ENCODE results near the gene POLR3C.
"Not testable (repeated sequence)": the region's sequence is repeated elsewhere in the genome, so short reads cannot be mapped to it uniquely, and the experiment has no call there.

POLR3C gene

DNA sequence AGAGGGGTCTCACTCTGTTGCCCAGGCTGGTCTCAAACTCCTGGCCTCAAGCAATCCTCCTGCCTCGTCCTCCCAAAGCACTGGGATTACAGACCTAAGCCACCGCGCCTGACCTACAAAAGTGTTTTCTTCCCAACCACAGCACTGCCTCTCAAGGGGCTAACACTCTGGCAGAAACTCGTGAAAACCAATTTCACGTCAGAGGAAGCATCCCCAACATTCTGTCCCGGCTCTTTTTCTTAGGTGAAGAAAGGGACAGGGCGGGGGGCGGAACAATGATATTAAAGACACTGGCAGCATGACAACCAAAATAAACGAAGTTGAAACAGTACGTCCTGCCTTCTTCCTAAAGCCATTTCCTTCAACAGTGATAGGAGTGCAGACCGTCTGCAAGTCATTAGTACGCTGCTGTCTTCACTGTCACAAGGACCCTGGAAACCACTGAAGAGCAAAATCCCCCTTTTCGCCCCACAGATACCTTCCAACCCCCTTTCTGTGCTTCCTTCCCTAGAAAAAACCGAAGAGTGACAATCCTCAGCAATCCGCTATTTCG is 1.1 kb upstream of the POLR3C start:
- DNase-seq, result not testable (repeated sequence)

DNA sequence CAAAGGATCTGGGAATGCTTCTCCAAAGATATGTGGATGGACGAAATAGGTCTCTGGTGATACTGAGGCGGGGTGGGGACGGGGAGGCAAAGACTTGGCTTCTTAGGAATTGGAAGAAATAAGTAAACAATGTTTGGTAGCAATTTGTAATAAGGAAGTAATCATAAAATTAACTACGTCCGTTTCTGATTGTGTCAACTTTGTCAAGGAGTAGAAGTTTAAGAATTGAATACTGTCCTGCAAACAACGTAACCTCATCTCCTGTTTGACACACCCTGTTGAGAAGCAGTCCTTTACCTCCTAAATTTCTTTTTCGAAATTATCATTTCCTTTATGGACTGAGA is 471 bp downstream of the POLR3C start:
- no peak for DNase-seq

DNA sequence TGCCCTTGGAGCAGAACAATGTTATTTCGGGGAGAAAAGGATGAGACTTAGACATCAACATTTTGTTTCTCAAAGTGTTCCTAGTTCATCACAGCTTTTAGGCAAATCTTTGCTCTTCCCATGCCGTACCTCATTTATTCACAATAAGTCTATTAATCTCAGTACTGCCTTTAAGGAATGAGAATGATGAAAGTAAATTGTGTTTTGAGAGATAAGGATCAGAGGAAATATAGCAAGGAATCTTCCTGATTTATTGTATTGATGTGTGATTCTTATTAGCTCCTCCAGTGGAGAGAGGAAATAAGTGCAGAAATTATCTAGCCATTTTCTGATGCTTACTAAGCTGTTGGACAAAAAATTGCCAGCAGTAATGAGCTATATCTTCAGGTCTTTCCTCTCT is 2.0 kb downstream of the POLR3C start:
- DNase-seq, result no peak

DNA sequence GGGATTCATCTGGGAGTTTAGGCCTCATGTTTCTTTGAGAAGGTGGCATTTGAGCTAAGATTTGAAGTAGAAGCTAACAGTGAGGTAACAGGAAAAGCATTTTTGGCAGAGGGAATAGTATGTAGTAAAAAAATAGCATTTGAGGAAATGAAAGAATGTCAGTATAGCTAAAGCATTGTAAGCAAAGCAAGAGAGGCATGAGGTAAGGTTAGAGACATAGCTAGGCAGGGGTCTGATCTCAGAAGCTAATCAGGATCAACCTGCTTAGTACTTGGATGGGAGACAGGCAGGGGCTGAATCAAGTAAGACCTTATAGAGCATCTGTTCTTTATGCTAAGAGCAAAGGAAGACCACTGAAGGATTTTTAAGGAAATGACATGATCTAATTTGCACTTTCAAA is 4.0 kb downstream of the POLR3C start:
- no peak for DNase-seq

DNA sequence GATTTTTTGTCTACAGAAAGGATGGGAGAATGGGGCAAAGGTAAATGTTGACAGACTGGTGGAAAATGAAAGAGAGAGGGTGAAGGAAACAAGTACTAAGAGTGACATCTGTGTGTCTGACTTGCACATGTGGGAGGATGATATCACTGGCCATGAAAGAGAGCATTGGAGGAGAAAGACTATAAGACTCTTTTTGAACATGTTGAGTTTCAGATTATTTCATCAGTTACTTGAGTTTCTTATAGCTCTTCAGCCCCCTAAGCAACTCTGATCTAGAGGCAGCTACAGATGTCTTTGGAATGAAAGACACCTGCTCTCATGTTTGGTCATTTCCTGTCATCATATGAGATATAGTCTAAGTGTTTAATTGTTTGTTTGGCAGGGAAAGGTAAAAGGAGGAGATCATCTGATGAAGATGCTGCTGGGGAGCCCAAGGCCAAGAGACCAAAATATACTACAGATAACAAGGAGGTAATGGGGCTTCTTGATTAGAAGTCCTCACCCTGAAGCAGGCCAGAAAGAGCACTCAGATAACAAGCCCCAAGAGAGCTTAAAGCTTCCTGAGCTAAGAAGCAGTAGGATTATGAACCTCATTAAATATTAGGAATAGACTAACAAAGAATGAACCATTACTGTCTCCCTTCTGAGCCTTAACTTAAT is 4.5 kb downstream of the POLR3C start:
- DNase-seq, result no peak

DNA sequence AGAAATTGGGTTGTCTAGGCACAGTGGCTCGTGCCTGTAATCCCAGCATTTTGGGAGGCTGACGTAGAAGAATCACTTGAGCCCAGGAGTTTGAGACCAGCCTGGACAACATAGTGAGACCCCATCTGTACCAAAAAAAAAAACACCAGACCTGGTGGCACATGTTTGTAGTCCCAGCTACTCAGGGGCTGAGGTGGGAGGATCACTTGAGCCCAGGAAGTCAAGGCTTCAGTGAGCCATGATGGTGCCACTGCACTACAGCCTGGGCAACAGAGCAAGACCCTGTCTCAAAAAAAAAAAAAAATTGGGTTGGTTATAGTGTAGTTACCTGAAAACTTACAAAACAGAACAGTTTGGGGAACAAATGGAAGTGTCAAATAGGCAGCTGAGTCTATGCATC is 6.8 kb downstream of the POLR3C start:
- DNase-seq, result not testable (repeated sequence)

DNA sequence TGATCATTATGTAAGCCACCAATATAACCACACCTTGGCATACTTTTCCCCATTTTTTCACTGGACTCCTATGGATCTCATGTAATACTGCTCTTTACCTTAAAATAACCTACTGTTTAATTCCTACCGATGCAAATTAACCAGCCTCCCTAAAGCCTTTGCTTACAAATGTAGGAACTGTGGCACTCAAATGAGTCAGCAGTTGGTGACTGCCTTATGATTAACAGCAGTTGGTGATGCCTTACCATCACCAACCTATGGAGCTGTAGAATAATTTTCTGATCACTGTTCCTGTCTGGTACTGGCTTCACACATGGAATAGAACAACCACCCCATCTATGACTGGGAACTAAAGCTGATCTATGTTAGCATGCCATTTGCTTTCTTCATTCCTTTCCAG is 13.7 kb downstream of the POLR3C start:
- DNase-seq, result no peak

DNA sequence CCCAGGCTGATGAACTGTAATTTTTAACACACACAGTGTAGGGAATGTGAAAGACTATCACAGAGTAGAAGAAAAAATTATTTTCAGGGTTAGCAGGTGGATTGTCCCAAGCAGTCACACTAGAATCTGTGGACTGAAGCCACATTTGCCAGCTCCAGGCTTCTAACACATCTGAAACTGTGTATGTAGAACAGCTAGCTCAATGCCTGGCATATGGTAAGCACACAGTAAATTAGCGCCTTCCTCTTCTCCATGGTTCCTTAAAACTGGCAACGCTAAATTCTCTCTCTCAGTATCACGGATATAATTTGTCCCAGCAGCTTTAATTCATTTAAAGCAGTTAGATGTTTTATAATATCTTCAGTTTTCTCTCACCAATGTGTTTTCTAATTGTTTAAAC is 19.0 kb downstream of the POLR3C start:
- DNase-seq, result no peak

DNA sequence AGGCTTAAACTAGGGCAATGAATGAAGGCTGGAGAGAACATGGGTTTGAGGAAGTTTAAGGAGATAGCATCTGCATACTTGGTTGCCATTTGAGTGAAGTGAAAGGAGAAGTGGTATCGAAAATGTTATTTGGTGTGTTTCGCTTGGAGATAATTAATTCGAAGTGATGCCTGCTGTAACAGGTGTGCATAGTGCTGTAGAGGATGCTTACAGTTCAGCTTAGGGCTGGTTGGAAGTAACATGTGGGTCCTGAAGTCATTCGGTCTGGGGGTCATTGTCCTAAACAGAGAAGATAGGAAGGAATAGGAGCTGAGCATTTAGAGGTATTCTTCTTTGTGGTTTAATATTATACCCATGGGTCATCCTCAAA is 21.1 kb downstream of the POLR3C start:
- DNase-seq, result no peak

DNA sequence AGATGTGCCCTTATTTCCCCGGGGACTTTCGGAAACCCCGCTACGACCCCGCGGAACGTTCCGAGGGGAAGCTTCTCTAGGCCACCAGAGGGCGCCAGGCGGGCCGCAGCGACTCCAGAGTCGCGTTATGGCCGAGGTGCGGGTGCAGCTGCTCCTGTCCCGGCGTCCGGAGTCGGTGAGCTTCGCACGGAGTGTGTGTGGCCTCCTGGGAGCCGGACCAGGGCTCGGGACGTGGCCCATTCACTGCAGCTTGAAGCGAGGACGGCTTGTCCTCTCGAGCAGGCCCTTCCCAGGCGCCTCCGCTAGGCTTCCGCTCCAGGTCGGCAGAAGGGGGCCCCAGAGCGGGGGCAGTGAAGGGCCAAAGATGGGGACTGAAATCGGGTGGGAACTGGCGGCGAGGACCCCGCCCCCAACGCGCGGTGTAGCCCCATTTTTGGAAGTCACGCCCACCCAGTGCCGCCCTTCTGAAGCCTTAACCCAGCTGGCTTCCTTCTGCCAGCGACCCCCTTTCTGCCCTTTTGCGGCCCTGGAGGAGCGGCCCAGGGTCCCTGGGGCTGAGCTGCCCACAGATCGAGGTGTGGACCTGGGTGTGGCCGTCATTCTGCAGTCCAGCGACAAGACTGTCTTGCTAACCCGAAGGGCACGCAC is 21.6 kb downstream of the POLR3C start, which contains the start of gene NUDT17:
Gene NUDT17 (plus strand): TSS at position 117 of the 648 bp plus-strand sequence. CDS start 11 bp downstream, at position 128.
- peak; percentile 81 to 82 for DNase-seq

DNA sequence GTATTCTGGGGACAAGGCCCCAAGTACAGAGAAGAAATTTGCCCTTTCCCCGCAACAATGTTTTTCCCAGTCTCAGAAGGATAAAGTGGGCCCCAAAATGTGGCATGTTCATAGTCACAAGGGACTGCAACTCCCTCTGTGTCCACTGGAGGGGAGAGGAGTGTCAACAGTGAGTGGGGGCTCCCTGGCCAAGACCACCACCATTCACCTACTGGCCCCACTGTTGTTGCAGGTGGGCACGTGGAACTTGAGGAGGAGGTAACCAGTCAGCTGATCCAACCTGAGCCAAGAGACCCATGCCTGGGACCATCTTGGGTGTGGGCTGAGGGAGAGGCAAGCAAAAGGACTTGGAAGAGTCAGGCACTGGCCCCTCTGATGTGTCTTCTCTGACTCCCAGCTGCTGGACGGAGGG is 22.2 kb downstream of the POLR3C start:
- DNase-seq, result no peak

DNA sequence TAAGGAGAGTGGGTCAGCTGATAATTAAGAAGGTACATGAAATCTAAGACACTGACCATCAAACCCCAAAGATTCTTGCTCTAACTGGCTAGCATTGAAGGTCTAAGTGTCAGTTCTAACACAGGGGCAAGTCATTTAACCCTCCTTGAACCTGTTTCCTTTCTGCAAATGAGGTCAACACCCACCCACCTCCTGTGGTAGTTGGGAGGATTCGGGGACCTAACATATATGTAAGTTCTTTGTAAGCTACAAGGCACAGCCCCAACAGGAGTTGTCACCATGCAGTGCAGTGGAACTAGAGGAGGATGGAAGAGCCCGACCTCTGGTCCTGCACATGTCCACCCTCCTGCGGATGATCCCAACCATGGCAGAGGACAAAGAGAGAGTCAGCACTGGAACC is 23.8 kb downstream of the POLR3C start:
- no peak for DNase-seq

DNA sequence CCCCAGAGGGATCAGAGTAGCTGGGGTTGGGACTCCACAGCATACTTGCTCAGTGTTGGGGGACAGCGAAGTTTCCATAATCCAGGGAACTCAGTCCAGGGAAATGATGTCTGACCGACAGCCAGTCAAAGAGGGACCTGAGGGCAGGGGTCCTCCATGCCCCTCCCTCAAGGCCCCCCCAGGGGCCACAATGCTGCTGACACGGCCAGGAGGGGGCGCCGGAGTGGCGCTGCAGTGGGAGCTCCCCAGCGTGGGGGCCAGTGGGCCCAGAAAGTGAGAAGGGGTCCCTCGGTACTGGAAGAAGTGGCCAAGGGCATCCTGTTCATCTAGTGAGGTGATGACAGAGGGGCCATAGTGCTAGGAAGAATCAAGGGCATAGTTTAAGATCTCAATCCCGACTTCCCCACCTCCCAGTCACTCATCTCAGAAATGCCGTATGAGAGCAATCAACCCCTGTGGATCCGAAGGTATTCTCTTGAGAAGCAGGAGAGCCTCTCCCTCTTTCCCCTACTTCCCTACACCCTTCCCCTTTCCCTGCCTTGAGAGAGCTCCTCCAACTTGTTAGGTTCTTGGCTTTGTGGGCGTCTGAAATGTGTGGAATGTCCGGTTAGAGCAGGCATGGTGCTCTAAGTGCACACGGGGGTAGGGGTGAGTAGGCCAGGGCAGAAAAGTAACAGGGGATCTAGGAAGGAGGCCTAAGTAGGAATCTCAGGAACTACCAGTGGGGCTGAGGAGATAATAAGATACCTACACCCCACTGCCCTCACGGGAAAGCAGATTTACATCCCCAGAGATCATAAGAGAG is 25.6 kb downstream of the POLR3C start:
- no peak for DNase-seq

DNA sequence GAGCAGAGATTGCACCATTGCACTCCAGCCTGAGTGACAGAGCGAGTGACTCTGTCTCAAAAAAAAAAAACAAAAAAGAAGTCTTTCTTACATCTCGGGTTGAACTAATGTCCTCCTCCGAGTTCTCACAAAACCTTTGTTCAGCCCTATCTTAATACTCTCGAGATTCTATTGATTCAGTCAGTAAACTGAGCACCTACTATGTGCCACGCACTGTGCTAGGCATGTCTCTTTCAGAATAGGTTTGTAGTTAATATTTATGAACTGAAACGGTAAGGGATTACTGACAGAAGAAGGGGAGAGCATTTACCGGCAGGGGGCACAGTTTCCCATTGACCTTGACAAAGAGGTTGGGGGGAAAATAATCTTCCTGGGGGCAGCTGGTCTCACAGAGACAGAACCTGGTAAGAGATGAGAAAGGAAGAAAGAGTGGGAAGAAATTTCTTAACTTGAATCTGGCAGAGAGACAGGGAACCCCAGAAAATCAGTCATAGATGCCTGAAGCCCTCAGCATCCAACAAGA is 31.5 kb downstream of the POLR3C start:
- no peak for DNase-seq

DNA sequence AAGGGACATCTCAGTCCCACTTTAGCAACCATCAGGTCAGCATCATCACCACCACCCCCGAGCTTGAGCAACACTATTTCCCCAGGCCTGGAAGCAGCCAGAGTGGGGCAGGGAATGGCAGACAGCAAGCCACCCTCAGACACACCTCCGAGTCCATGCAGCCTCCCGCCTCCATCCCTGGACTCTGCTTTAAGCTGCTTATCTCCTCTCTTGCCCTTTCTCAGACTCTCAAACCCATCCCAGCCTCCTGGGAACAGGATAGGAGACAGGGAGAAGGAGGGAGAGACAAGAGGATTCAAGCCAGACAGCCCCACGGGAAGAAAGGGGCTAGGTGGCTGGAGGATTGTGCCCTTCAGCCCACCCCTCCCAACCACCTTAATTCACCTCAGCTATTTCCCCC is 33.2 kb downstream of the POLR3C start:
- no peak for DNase-seq

DNA sequence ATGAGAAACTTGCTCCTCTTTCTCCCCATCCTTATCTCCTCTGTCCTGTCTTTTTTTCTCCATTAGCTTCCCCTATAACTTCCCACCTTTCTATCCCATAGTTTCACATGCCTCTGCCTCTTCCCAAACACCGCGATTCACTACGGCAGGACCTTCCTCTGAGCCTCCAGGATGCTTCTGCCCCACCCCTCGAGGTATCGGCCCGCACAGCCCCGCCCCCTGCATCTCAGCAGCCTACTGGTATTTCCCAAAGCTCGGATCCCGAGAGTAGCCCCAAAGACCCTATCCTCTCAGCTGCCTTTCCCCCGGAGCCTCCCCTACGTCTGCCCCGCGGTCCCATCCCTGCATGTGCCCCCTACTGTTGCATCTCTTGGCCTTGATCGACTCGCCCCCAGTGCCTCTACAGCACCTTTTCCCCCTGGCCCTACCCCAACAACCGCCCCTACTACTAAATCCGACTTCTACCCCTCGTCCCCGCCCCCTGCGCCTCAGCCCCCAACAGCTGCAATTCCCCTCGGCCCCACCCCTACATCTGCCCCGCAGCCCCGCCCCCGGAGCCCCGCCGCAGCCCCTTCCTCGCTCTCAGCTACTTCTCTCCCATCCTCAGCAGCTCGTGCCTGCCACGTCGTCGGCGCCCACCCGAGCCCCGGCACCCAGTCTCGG is 34.4 kb downstream of the POLR3C start:
- DNase-seq, result peak in 1 of 2 experiments; percentile 40

DNA sequence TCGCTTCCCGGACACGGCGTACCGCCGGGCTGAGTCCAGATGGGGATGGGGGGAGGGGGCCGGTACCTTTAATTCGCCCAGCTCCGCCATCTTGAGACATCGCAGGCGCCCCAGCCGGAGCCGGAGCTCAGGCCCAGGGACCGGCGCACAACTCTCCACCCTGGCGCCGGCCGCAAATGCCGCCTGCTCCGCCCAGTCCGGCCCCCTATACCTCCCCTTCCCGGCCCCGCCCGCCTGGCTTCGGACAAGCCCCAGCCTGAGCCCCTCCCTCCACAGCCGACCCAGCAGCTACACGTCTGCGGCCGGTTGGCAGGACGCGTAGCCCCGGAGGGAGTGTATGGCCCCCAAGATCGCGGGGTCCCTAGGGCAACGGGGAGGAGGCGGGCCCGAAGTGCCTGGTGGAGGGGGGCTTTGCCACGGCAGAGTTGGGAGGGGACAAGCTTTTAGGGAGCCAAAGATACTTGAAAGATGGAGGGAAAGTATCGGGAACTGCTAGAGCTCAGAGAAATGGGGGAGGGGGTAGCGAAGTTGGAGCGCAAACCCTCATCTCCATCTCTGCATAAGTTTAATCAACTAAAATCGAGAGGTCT is 35.0 kb downstream of the POLR3C start, which contains the start of gene PIAS3:
Gene PIAS3 (minus strand): TSS at position 181 of the 590 bp plus-strand sequence. CDS start 91 bp downstream, at position 90.
- peak; percentile 93 to 99 for DNase-seq

DNA sequence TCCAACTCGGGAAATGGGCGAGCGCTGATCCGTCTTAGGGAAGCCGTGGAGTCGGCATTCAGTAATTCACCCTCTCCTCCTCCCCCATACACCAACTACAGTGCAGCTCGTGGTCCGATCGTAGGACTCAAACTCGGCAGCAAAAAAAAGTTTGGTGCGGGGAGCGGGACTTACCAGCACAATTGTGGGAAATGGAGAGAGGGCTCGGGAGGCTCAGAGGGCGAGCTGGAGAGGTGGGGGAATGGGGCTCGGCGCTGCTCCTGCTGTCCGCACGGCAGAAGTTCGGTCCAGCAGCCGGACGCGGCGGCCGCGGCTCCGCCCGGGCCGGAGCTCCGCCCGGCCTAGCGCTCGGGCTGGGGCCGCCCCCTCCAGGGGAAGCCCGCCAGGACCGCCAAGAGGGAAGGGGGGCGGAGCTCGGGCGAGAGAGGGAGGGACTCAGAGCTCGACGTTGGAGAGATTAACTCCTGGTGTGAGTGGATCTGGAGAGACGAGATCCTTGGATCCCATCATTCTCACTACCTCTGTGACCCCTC is 35.6 kb downstream of the POLR3C start:
- DNase-seq, result peak; percentile 83 to 89

DNA sequence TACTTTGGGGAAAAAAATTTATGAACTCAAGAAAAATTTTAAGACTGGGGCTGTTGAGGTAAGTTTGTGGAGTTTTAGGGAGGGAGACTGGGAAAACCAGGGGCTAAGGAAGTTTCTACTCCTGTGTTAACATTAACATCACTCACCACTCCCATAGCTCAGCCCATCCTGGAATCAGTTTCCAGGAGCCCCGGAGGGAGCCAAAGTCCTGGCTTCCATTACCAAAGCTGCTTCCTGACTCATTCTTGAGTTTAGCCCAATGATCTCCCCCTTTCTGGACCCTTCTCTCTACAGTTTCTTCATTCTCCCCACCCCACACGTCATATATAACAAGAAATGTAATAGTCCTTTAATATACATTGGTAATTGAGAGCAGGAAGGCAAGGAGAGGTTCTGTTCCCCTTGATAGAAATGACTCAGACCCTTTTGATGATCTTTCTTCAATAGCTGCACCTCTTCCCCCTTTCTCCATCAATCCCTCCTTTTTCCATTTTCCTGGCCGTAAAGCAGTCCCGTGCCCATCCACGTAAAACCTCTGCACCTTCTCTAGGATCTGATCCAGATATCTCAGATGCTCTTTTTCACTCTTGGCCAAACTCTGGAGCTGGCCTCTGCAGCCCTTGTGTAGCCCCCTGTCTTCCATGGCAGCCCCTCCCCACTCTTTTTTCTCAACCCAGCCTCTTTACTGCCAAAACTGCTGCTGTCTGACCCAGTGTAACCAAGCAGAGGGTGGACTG is 39.5 kb downstream of the POLR3C start:
- no peak for DNase-seq

DNA sequence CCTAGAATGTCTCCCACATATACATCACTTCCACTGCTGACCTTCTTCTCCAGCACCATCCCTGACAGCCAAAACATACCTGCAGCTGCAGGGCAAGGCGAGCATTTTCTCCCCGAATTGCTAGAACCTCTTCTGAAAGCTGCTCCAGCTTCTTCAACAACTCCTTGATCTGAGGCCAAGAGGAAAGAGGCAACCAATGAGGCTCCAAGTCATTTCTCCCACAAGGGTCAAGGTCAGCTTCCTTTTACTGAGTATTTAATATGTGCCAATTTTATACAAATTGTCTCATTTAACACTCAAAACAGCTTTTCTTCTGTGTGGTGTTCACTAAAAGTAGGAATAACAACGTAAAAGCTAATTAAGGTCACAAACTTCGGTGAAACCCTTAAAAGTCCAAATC is 44.2 kb downstream of the POLR3C start:
- DNase-seq, result no peak
